ENCODE data around the gene SLC9B2. TPM values are rescaled to one million over a fixed set of nuclear protein-coding genes. Genes with fewer than 3 reads are reported as not detected.

Gene SLC9B2
- total RNA-seq, 1 experiment from 2014 or later: 5.0 TPM

DNA sequence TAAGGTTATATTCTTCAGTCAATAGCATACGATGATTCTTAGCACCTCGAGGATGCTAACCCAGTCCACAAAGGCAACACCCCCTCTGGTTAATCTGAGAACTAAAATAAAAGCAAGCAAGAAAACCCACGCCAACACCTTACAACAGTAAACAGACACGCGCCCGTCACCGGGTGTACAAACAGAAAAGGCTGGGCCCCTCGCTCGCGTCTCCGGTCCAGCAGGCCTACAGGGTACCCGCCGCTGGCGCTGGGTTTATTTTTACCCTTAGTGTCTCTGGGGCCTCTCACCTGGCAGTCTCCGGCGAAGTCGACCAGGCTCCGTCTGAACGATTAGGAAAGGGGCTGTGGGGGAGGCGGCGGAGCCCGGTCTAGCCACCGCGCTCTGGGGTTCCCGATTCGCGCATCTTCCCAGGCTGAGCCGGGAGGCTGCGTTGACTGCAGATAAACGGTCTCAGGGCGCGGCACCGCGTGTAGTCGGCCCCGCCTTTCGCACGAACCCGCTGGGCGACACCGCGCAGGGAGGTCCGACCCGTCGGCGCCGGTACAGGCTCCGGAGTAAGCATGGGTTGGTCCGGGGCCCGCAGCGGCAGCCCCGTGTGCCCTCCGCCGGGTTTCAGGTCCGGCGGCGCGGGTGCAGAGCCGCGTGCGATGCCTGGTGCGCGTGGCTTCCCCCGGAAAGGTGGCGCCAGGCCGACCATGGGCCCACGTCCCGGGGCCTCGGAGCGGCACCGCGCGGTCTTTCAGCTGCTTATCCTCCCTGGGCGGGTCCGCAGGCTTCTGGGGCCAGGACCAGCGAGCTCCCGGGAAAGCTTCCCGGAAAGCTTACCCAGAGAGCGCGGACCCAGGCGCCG is 441 bp downstream of the SLC9B2 start:
- DNase-seq (ENCODE audit: low read depth): peak; percentile 38

DNA sequence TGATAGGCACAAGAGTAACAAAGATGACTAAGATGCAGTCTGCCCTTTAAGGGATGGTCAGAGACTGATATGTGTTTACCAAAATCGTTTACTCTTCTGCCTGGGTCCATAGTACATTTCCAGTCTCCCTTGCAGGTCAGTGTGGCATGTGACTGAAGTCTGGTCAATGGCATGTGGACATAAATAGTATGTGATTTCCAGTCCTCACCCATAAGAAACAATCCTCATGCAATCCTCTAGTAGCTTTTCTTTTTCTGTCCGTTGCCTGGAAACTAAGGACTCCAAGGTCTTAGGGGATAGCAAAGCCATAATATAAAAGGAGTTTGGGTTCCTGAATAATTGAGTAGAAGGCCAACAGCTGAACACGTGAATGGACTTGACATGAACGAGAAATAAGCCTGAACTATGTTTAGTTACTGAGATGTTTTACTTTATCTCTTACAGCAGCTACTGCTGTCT is 1.1 kb downstream of the SLC9B2 start:
- peak; percentile 0 for DNase-seq (ENCODE audit: low read depth)

DNA sequence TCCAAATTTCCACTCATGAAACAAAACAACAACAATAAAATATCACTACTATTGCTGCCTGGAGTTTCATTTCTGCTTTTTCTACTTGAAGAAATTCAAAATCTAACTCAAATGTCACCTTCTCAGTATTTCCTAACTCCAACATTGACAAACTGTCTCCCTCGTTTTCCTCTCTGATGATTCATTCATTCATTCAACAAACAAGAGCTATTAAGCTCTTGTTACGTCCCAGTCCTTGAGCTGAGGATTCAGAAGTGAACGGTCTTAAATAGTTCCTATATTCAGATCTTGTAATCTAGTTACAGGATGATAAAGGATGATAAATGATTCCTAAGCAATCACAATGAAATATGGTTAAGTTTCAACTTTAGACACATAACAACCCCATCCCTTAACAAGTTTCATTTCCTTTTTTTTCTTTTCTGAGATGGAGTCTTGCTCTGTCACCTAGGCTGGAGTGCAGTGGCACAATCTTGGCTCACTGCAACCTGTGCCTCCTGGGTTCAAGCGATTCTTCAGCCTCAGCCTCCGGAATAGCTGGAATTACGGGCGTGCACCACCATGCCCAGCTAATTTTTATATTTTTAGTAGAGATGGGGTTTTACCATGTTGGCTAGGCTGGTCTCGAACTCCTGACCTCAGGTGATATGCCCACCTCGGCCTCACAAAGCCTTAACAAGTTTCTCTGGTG is 1.7 kb downstream of the SLC9B2 start:
- DNase-seq (ENCODE audit: low read depth): no peak

DNA sequence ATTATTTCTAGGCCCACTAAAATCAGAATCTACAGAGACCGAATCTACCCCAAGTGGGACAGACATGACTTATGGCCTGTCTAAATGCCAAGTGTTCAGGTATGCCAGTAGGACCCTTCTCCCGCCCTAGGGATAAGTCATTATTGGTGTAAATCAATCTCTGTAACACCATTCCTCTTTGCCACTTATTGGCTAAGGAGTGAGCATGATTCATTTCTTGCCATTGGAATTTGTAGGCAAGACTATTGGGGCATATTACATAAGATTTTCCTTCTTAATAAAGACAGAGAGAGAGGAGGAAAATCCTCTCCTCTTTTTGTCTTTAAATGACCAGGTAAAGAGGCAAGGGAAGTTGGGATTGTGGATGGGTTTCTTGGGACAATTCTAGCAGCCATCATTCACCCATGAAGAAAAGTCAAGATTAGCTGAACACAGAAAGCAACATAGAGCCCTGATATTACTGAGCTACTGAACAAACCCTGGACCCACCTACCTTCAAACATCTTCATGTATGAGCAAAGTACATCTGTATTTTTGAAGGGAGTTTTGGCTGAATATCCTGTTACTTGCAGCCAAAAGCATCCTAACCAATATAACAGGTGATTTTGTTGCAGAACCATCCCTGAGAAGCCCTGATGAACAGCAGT is 2.6 kb downstream of the SLC9B2 start:
- DNase-seq (ENCODE audit: low read depth): no peak

DNA sequence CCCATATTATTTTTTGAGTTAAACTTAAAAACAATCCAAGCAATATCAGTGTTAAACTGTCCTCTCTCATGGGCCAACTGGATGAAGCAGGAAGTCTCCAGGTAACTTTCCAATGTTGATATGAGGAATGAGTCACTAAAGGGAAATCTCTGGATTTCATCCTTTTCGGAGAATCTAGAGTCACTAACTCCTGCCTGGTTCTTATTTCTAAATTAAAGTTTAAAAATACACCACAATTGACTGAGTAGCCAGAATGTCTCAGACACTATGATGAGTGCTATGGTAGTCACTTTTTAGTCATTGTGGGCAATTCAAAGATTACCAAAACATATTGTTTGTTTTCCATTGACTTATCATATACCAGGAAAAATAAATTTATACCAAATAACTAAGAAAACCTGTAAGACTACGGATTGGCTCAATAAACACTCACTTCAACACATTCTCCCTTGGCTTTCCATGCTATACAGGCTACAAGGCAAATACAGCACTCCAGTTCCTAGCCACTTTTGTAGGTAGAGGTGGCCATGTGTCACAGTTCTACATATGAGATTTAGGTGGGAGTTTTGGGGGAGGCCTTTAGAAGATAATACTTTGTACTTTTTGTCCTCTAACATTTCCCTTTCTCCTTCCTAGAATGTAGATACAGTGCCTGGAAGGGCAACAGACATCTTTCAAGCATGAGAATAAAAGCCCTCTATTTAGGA is 8.6 kb downstream of the SLC9B2 start:
- no peak for DNase-seq (ENCODE audit: low read depth)

DNA sequence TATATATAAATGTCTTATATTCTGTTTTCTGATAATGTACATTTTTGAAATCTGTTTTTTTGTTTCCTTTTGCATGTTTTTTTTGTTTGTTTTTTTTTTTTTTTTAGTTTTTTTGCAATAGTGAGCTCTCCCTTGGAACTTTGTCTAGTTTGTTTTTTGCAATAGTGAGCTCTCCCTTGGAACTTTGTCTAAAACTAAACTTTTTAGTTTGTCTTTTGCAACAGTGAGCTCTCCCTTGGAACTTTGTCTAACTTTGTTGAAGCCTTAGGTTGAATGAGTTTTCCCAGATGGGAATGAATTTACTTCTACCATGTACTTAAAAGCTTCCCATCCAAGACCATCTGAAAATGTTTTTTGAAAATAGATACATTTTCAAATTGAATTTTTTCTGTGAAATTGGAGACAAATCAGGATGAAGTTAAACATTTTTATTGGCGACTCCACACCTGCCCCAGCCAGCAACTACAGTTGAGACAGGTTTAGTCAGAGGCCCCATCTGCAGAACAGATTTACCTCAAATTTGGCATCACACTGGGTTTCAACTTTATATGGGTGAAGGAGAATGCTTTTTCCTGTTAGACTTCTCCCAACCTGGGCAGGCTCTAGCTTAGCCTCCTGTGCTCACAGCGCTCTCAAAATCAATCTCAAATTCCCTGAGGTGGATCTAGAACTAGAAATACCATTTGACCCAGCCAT is 16.0 kb downstream of the SLC9B2 start:
- no peak for DNase-seq (ENCODE audit: low read depth)

DNA sequence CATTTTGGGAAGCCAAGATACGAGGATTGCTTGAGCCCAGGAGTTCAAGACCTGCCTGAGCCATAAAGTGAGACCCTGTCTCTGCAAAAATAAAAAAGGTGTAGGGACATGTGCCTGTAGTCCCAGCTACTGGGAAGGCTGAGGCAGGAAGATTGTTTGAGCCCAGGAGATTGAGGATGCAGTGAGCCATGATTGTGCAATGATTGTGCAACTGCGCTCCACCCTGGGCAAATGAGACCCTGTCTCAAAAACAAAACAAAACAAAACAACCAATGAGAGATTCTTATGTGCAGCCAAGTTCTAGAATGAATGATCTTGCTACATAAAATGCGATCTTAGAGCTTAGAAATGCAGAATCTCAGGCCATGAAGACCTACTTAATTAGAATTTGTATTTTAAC is 22.5 kb downstream of the SLC9B2 start:
- DNase-seq (ENCODE audit: low read depth): no peak

DNA sequence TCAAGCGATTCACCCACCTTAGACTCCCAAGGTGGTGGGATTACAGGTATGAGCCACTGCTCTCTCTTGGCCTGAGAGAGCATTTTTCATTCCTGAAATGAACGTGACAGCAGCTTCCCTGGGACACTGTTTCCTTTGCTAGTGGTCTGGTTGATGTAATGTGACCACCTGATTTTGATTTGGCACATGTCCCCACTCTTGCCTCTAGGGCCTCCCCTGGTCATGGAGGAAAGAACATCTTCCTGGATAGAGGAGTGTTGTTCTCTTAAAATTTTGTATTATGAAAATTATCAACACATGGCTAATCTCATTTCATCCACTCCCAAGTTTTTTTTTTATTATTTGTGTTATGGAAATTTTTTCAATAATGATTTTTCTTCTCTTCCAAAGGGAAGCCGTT is 23.8 kb downstream of the SLC9B2 start:
- DNase-seq (ENCODE audit: low read depth): no peak

DNA sequence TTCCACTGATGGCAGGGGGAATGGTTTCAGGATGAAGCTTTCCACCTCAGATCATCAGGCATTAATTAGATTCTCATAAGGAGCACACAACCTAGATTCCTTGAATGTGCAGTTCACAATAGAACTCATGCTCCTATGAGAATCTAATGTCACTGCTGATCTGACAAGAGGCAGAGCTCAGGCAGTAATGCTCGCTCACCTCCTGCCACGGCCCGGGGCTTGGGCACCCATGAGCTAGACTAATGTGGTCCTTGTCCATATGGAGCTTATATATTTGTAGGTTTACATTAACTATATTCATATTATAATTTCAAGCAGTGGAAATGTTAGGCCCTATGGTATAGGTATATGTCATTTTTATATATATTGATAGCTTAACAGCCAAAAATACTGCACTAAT is 24.4 kb downstream of the SLC9B2 start:
- no peak for DNase-seq (ENCODE audit: low read depth)

DNA sequence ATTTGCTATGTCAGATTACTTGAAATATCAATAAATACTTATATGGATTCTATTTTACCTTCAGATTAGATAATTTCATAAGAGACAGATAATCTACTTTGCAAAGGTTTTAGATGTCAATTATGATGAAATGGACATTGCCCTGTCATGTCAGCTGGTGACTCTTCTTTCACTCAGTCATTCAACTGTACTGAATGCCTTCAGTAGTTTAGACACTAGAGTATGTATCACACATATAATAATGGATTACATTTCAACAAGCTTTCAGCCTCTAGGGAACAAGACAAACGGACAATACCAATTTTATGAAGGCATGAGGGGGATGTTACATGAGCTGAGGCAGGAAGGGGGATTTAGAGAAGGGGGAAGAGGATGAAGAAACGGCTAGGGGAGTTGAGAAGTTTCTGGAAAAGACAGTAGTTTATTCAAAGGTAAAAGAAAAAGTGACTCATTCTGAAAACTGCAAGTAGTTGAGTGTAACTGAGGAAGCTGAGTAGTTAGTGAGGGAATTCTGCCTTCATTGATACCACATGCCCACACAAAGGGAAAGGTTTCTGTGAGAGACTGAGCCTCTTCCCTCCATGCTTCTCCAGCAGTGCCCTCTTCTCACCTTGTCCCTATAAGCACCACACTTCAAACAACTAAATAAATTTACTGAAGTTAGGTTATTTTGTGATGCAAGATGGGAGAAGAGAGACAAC is 25.7 kb downstream of the SLC9B2 start:
- DNase-seq (ENCODE audit: low read depth): no peak

DNA sequence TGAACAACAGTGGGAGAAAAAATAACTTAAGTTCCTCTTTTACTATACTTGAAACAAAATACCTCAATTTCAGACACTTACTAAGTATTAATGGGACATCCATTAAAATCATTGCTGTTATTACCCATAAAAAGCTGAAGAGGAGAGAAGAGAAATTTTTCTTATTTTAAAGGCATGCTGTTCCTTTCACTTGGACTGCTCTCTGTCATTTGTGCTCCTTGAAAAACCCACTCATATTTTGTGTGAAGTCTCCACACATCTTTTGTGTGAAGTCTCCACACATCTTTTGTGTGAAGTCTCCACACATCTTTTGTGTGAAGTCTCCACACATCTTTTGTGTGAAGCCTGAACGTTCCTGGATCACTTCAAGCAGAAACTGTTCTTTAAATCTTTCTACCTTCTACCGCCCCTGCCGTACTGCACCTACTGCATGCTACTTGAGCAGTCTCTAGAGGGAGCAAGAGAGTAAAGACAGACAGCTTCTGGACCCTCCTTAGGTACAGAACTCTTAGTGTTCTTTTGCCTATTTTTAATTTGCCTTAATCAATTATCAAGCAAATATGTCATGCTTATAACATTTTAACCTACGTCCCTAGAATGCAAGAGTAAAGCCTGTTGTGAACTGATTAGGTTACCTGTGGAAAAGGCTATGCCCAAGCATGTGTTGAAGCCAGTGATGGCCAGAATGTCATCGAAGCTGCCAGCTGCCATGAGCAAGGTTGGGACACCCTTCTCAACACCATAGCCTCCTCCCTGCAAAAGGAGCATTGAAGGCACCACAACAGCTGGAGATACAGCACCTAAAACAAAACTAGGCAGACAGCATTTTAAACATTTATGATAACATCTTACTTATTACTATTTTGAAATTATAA is 29.9 kb downstream of the SLC9B2 start:
- peak; percentile 9 for DNase-seq (ENCODE audit: low read depth)

DNA sequence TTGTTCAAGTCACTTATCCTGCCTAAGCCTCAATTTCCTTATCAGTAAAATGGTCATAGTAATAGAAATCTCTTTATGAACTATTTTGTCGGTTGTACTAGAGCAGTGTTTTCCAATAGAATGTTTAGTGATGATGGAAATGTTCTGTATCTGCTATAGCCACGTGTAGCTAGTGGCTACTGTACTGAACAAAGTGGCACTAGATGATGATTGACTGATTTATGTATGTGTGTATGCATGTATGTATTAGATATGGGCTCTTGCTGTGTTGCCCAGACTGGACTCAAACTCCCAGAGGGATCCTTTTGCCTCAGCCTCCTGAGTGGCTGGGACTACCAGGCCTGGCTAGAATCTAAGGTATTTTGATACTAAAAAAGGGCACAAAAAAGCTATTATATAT is 32.4 kb downstream of the SLC9B2 start:
- no peak for DNase-seq (ENCODE audit: low read depth)

DNA sequence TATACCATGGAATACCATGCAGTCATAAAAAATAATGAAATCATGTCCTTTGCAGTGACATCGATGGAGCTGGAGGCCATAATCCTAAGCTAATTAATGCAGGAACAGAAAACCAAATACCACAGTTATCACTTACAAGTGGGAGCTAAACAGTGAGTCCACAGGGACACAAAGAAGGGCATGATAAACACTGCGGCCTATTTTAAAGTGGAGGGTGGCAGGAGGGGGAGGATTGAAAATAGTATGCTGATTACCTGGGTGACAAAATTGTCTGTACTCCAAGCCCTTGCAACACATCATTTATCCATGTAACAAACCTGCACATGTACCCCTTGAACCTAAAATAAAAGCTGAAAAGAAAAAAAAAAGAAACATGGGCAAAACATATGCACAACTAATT is 40.4 kb downstream of the SLC9B2 start:
- DNase-seq (ENCODE audit: low read depth): no peak

DNA sequence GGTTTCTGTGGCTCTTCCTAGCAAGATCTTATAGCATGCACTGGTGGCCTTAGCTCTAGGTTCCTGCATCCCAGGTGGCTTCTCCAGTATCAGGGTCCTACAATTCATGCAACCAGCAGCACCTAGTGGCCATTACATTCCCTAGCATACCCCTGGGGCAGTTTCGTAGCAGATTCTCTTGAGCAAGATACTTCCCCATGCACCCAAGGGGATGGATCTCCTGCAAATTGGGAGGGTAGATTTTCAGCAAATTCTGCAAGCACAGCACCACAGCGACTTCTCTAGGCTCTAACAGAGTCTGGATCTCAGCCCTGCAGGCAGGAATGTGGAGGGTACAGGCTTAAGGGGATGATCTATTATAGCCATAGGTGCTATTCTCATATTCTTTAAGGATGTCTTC is 44.0 kb downstream of the SLC9B2 start:
- peak; percentile 15 for DNase-seq (ENCODE audit: low read depth)

DNA sequence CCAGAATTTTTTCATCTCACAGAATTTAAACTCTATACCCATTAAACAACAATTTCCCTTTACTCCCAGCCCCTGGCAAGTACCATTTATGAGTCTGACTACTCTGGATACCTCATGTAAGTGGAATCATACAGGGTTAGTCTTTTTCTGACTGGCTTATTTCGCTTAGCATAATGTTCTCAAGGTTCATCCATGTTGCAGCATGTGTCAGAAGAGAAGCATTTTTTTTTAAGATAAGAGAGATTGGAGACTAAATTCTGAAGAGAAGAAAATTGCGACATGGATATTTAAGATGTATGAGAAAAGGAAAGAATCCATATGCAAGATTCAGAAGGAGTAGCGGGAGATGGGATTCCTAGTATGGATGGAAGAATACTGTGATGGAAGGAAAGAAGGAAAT is 45.8 kb downstream of the SLC9B2 start:
- no peak for DNase-seq (ENCODE audit: low read depth)

DNA sequence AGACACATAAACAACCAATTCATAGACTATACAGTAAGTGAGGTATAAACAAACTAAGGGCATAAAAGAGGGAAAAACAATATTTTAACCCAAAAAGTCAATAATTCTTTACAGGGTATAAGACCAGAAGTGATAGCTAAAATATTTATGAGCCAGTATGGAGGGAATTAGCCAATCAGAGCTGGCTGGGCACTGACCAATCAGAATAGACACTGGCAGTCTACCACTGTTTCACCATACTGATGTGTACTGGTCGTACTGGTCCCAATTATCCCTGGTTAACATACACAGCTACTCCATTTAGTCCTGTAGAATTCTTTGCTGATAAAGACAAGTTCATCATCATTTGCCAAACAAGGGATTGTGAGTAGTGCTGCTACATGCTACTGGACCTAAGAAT is 47.3 kb downstream of the SLC9B2 start:
- no peak for DNase-seq (ENCODE audit: low read depth)

DNA sequence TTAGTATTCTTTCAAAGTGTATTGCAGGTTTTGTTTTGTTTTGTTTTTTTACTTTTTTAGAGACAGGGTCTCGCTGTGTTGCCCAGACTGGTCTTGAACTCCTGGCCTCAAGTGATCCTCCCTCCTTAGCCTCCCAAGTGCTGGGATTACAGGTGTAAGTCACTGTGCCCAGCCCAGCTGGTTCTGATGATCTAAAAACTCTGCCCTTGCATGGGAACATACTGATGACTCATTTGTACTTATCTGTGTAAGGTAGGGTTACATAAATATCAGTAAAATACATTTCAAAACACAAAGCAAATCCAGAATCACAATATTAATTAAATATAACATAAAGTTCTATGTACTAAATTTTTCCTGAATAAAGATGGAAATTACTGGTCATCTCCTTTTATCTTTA is 49.7 kb downstream of the SLC9B2 start:
- no peak for DNase-seq (ENCODE audit: low read depth)

DNA sequence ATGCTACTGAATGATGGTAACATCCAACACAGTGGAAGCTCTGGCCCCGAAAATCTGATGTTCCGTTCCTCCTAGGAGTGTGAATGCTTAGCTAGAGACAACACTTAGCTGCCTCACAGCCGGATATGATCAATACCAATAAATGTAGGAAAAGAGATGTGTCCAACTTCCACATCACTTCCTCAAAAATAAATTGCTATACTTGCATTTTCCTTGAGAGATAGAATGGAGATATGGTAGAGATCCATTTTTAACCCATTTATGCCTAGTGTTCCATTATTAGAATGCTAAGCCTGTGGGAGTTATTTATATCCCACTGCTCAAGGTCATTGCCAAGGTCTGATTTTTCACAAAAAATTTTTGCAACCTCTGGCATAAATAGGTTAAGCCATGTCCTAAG is 51.6 kb downstream of the SLC9B2 start:
- DNase-seq (ENCODE audit: low read depth): no peak

DNA sequence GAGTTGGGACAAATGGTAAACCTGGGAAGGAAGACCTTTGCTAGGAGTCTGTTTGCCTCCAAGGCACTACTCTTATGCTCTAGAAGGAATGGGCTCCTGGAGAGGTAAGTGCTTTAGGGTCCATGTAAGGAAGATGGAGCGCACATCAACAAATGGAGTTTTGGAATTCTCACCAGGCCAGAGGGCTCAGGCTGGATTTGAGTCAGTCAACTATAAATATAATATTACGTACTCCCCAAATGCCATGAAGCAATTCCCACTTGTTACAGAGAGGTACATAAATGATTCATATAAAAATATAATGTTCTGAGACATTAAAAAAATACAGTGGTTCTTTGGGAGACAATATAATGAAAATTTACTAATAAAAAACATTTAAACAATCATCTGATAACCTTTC is 55.4 kb downstream of the SLC9B2 start:
- no peak for DNase-seq (ENCODE audit: low read depth)
